ENCODE results near the gene SAMD4B. TPM values are rescaled to one million over a fixed set of nuclear protein-coding genes. Genes with fewer than 3 reads are reported as not detected.

Gene SAMD4B
- total and polyA plus RNA-seq, 2 of the 8 experiments (the other 6 are each of a cell fraction or from before 2014, with no cell fraction given), result 137 to 158 TPM

- Histone ChIP-seq H2AFZ (ENCODE audit: low read length) (no peak overlapping the region), H2BK5ac (ENCODE audit: low read depth, low read length) (no peak overlapping the region), H3K27ac (ENCODE audit: low read depth, low read length) (no peak overlapping the region), H3K27me3 (replicated peaks in 1 of 4; ENCODE audit: control insufficient read depth in 3 of 4, extremely low read depth in 1 of 4, insufficient read depth in 3 of 4, low read length in 3 of 4) (no peaks in the 10 kb centered on the region), H2AK5ac (ENCODE audit: low read depth, low read length) (no peak overlapping the region), H2BK12ac (ENCODE audit: low read depth, low read length) (no peak overlapping the region), H2BK120ac (replicated peaks; ENCODE audit: low read depth, low read length) (no peak overlapping the region), H3K79me1 (ENCODE audit: low read depth, low read length) (peaks cover 2% of the 10 kb centered on the region; the same call in 1 of the 2 replicates), H3K4me2 (ENCODE audit: insufficient read depth in 1 of 2, low read depth in 2 of 2, low read length in 2 of 2) (no peak overlapping the region), H3K9me3 (ENCODE audit: insufficient read depth in 2 of 2, low read depth in 1 of 2, low read length in 1 of 2) (no peaks in the 10 kb centered on the region), H3K56ac (replicated peaks; ENCODE audit: insufficient read length, low read depth, low read length) (no peak overlapping the region), H3K36me3 (ENCODE audit: control insufficient read depth in 2 of 4, insufficient read depth in 4 of 4, low read length in 3 of 4) (peaks cover 21 to 66% (median 52%) of the 10 kb centered on the region in 4 experiments), H4K91ac (replicated peaks; ENCODE audit: insufficient read length, low read length) (no peak overlapping the region), H2BK15ac (ENCODE audit: low read length) (no peak overlapping the region), H3K4ac (replicated peaks; ENCODE audit: insufficient read length, low read depth, low read length) (no peak overlapping the region), H3K18ac (ENCODE audit: extremely low read depth, low read length) (no peak overlapping the region), H3K14ac (ENCODE audit: insufficient read length) (no peak overlapping the region), H2BK20ac (ENCODE audit: low read length) (no peak overlapping the region), H3K9ac (replicated peaks in 1 of 4; ENCODE audit: extremely low read depth in 1 of 4, low read depth in 3 of 4, low read length in 3 of 4) (no peak overlapping the region), H4K8ac (ENCODE audit: extremely low read depth, insufficient read depth, low read length) (no peak overlapping the region), H3K23me2 (ENCODE audit: low read depth, low read length) (no peaks in the 10 kb centered on the region; the same call in 1 of the 2 replicates), H3K4me3 (ENCODE audit: extremely low read depth in 1 of 4, insufficient read depth in 2 of 4, low read depth in 3 of 4, low read length in 4 of 4) (no peak overlapping the region), H4K5ac (ENCODE audit: insufficient read length, low read depth, low read length) (no peak overlapping the region), H3K79me2 (ENCODE audit: control insufficient read depth in 1 of 2, insufficient read depth in 2 of 2, low read length in 2 of 2) (no peaks in the 10 kb centered on the region), H4K20me1 (replicated peaks in 1 of 2; ENCODE audit: control insufficient read depth in 1 of 2, insufficient read depth in 2 of 2, low read length in 2 of 2) (peaks cover 14 to 15% of the 10 kb centered on the region in 2 experiments), H3K23ac (ENCODE audit: insufficient read length) (no peak overlapping the region), H3K4me1 (replicated peaks in 1 of 4; ENCODE audit: control insufficient read depth in 3 of 4, insufficient read depth in 4 of 4, low read length in 3 of 4) (no peaks in the 10 kb centered on the region)
- 77% methylated on average over 8 of the region's 8 CpGs; no CpG with 5 or more reads in 1 of the 2 experiments for WGBS, 2 experiments (ENCODE audit: extremely low coverage in 1 of 2, insufficient coverage in 1 of 2, insufficient read length in 1 of 2, insufficient replicate concordance in 2 of 2, low coverage in 1 of 2, low lambda C conversion rate in 2 of 2, missing lambda C conversion rate in 1 of 2)
- ChIA-PET POLR2A (ENCODE audit: partially characterized antibody) (interaction anchor here (1.2 to 2.5 kb wide), 3 partner anchors 8 to 19 kb away, joined by 3 to 10 read pairs (median 5); partner anchors contain the start of genes MED29 and PAF1), CTCF (ENCODE audit: partially characterized antibody) (interaction anchor here (0.9 to 1.4 kb wide), 2 partner anchors 11 to 439 kb away, joined by 3 read pairs; no protein-coding TSS in a partner anchor)
- DNase-seq (ENCODE audit: low read depth in 1 of 2, low spot score in 2 of 2) (no peak), FAIRE-seq (no peak)
- TF ChIP-seq ASH2L (IDR thresholded peaks at IDR 0.05; ENCODE audit: low read length) (no peak), CTBP2 (IDR thresholded peaks at IDR 0.05; ENCODE audit: borderline replicate concordance, insufficient read depth, insufficient read length, low read length) (no peak), POU5F1 (IDR thresholded peaks at IDR 0.05; ENCODE audit: low read depth, low read length) (no peak), RNF2 (IDR thresholded peaks at IDR 0.05; ENCODE audit: borderline replicate concordance, low read depth, low read length, missing control alignments, poor library complexity, severe bottlenecking) (no peak), BCL11A (IDR thresholded peaks at IDR 0.05; ENCODE audit: low read depth in 2 of 2, low read length in 2 of 2) (no peak), E2F6 (IDR thresholded peaks at IDR 0.05) (no peak), KDM4A (IDR thresholded peaks at IDR 0.05; ENCODE audit: low read depth, low read length, severe bottlenecking) (no peak), SP1 (IDR thresholded peaks at IDR 0.05; ENCODE audit: low read depth, low read length) (no peak), YY1 (IDR thresholded peaks at IDR 0.05; ENCODE audit: low read depth, low read length) (no peak)
These were observed 30.0 kb downstream of the SAMD4B start for GRCh38 chr19:39372047-39372802.

Data from H1 (cell line).